ENCODE measurements around the gene GLTP. TPM values are rescaled to one million over a fixed set of nuclear protein-coding genes. Genes with fewer than 3 reads are reported as not detected.

Gene GLTP
- total RNA-seq, 1 donor from 2014 or later, result 18.6 TPM

- intact Hi-C loops (cut with DNase I), result no loop called here
- ATAC-seq (ENCODE audit: poor library complexity), result no peak
- no peak for DNase-seq
These were observed 49.6 kb downstream of the GLTP start for GRCh38 chr12:109830718-109831117.

DNA sequence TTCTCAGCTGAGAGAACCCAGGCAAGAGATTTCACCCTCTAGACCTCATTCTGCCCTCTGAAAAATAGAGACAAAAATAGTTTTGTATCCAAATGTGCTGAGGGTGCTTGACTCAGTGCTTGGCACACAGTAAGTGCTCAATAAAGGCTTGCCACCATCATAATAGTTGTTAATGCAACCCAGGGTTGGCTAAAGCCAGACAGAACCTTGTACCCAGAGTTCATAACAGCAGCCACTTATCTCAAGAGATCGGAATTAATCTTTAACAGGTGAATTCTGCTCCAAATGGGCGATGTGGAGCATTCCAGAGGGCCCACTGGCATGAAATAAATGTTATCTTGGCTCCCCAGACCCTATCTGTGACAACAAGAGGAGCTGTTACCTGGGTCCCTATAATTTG lies 50.1 kb downstream of the GLTP start:
- ATAC-seq (ENCODE audit: poor library complexity) (no peak), DNase-seq (no peak)
- intact Hi-C loops (cut with DNase I), result no loop called here

DNA sequence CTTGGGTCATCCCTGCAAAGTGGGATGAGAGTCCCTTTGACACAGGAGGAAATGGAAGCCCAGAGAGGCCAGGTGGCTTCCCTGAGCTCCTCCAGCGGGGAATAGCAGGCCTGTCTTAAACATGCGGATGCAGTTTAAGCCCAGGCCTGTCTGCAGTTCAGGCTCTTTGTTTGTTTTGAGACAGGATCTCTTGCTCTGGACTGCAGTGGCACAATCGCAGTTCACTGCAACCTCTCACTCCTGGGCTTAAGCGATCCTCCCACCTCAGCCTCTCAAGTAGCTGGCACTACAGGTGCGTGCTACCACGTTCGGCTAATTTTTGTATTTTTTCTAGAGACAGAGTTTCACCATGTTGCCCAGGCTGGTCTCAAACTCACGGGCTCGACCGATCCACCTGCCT lies 50.7 kb downstream of the GLTP start:
- DNase-seq, result no peak
- intact Hi-C loops (cut with DNase I), result no loop called here
- no peak for ATAC-seq (ENCODE audit: poor library complexity)

- DNase-seq, result no peak
- intact Hi-C loops (cut with DNase I), result no loop called here
- ATAC-seq (ENCODE audit: poor library complexity), result no peak
These were observed 51.4 kb downstream of the GLTP start for GRCh38 chr12:109828754-109829511.

GRCh38 chr12:109827566-109828550 lies 52.5 kb downstream of the GLTP start:
- intact Hi-C loops (cut with DNase I), result no loop called here
- DNase-seq (peak; percentile 77), ATAC-seq (ENCODE audit: poor library complexity) (peak; percentile 83)

GRCh38 chr12:109827080-109827479 lies 53.3 kb downstream of the GLTP start:
- DNase-seq, result no peak
- intact Hi-C loops (cut with DNase I), result no loop called here
- no peak for ATAC-seq (ENCODE audit: poor library complexity)

- DNase-seq, result no peak
- ATAC-seq (ENCODE audit: poor library complexity), result no peak
- intact Hi-C loops (cut with DNase I), result no loop called here
These were observed 55.6 kb downstream of the GLTP start for GRCh38 chr12:109824731-109825130.

GRCh38 chr12:109822951-109823411 lies 57.4 kb downstream of the GLTP start:
- DNase-seq (peak; percentile 54), ATAC-seq (ENCODE audit: poor library complexity) (peak; percentile 91)
- intact Hi-C loops (cut with DNase I), result no loop called here

DNA sequence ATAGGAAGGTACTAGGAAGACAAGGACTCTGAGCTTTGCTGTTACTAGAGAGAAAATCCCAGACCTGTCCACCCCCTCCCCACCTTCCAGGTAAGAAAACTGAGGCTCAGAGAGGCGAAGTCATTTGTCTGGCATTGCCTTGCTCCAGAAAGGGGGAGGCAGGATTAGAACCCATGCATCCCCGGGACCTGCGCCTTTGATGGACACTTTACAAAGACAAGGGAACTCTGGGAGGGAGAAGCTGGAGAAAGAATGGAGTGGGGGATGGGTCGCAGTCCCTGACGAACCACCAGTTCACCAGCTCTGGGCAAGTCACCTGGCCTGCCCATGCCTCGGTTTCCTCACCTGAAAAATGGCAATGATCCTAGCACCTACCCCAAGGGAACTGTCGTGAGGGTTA lies 57.9 kb downstream of the GLTP start:
- intact Hi-C loops (cut with DNase I), result no loop called here
- no peak for ATAC-seq (ENCODE audit: poor library complexity)
- DNase-seq, result no peak

DNA sequence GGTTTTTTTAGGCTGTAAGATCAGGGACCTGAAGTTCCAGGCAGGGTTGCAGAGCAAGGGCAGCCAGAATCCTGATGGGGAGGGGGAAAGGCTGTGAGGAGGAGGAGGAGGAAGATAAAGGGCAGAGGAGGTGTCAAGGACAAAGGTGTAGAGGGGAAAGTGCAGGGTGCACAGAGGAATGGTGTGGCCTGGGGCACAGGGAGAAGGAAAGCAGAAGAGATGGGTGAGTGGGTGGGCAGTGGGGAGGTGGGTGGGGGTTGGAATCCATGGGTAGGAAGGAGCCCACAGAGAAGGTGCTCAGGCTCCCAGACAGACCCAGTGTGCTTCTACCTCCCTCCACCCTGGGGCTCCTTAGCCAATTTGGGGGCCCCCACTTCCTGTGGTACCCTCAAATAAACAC lies 58.4 kb downstream of the GLTP start:
- ATAC-seq (ENCODE audit: poor library complexity) (no peak), DNase-seq (no peak)

GRCh38 chr12:109820816-109821381 lies 59.4 kb downstream of the GLTP start:
- DNase-seq, result no peak
- ATAC-seq (ENCODE audit: poor library complexity), result no peak
- intact Hi-C loops (cut with DNase I), result no loop called here

More for the DNA sequence above, 58.4 kb downstream of the GLTP start:
- intact Hi-C loops (cut with DNase I), result no loop called here

DNA sequence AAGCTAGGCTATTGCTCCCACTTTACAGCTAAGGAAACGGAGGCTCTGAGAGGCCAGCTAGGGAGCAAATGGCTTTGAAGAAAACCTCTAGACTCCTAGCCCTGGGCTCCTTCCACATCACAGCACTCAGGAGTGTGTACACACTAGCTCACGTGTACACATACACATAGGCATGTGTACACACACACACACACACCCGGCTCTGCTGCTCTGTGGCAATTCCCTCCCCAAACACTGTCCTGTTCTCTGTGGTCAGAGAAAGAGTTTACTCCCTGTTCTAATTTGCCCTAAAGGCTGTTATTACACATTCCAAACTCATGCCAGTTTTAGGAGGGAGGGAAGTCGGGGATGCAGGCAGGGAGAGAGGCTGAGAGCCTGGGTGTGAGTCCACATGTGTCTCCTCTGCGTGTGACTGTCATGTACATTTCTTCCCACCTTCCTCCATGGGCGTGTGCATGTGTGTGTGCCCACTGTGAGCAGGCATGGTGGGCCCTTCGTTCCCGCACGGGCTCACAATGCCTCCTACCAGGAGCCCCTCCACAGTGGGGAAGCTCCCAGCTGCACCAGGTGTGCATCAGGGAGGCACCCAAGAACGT lies 61.3 kb downstream of the GLTP start:
- no peak for ATAC-seq (ENCODE audit: poor library complexity)
- intact Hi-C loops (cut with DNase I), result no loop called here
- no peak for DNase-seq

- ATAC-seq (ENCODE audit: poor library complexity) (no peak), DNase-seq (no peak)
- intact Hi-C loops (cut with DNase I), result no loop called here
These were observed 62.1 kb downstream of the GLTP start for GRCh38 chr12:109818253-109818652.

DNA sequence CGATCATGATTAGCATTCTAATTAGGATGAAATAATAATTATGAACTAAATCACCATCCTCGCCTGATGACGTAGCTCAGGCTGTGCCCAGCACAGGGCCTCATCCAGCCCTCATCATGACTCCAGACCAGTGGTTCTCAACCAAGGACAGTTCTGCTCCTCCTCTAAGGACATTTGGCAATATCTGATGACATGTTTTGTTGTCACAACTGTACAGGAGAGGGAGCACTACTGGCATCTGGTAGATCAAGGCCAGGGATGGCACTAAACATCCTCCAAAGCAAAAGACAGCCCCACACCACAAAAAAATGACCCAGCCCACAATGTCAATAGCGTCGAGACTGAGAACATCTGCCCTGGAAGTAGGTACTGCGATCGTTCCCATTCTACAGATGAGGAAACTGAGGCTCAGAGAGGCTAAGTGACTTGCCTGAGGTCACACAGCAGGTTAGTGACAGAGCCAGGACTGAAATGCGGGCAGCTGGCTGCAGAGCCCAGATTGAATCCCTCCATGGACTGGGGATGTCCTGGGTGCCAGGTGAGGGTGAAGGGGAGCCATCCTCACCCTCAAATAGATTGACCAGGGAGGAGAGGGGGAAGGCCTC lies 62.6 kb downstream of the GLTP start:
- DNase-seq (no peak), ATAC-seq (ENCODE audit: poor library complexity) (no peak)
- intact Hi-C loops (cut with DNase I), result no loop called here

DNA sequence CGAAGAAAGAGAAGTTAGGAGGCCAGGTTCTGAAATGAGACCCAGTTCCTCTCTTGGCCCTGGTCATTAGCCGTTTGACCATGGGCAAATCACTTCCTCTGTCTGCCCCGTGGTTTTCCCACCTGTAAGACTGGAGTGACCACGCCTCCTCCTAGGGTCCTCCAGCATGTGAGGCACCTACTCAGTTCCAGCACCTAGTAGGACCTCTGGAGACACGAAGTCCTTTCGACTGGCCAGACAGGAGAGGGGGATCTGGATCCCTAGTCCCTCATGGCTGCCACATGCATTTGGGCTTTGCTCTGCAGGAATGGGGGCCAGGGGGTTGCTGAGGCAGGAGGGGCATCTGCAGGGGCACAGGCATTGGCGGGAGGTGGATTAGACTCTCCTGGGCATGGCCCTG lies 63.5 kb downstream of the GLTP start:
- intact Hi-C loops (cut with DNase I), result no loop called here
- no peak for ATAC-seq (ENCODE audit: poor library complexity)
- no peak for DNase-seq

GRCh38 chr12:109815757-109816617 lies 64.4 kb downstream of the GLTP start:
- DNase-seq (no peak), ATAC-seq (ENCODE audit: poor library complexity) (no peak)
- intact Hi-C loops (cut with DNase I), result no loop called here

- ATAC-seq (ENCODE audit: poor library complexity), result no peak
- intact Hi-C loops (cut with DNase I), result no loop called here
- DNase-seq, result no peak
These were observed 65.1 kb downstream of the GLTP start for GRCh38 chr12:109815225-109815624.
